Tibial nerve (tissue), 4 donors: ENCODE measurements around the gene BMPR1A.

Experiments
- EP300 ChIP-seq, 2 donors: sonication (generic); formaldehyde crosslinking; IDR thresholded peaks; one replicate each; pipeline ENCODE4 v1.6.1; 2017; ENCODE audit warnings: antibody characterized with exemption in 2 of 2, mild to moderate bottlenecking in 1 of 2
- POLR2A ChIP-seq, 2 donors: fragments of 450-650 bp; IDR thresholded peaks; one replicate each; pipeline ENCODE4 v1.6.1; 2017; ENCODE audit warnings: antibody characterized with exemption in 2 of 2, mild to moderate bottlenecking in 2 of 2, moderate library complexity in 2 of 2
- TF ChIP-seq, protein P1 (sequence below), 5 experiments: fragments of 200-600 bp in 3 of 5; fragments of 450-650 bp in 2 of 5; sonication (generic) in 3 of 5; IDR thresholded peaks; one replicate each; pipeline ENCODE4 v1.5.1; 2016 to 2019; ENCODE audit warnings: antibody characterized with exemption in 5 of 5, mild to moderate bottlenecking in 3 of 5, moderate library complexity in 2 of 5

DNA sequence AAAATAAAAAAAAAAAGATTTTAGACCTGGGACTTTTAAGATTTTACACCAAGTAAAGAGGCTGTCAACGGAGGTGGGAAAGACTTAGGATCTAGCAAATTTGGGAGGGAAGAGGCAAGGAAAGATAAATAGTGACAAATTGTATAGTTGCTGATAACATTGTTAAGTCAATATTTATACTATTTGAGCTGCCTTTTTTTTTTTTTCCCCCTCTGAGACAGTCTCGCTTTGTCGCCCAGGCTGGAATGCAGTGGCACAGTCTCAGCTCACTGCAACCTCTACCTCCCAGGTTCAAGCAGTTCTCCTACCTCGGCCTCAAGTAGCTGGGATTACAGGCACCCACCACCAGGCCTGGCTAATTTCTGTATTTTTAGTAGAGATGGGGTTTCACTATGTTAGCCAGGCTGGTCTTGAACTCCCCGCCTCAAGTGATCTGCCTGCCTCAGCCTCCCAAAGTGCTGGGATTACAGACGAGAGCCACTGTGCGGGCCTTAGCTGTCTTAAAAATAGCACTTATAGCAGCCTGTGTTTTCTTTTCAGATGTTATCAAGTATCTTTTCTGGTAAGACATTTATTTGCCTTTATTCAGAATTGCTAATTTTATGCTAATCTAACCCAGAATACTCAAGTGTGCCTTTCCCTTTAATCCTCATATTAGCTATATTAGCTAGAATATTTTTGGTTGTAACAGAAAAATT lies 106.5 kb downstream of the BMPR1A start:
- TF ChIP-seq, protein P1, sequence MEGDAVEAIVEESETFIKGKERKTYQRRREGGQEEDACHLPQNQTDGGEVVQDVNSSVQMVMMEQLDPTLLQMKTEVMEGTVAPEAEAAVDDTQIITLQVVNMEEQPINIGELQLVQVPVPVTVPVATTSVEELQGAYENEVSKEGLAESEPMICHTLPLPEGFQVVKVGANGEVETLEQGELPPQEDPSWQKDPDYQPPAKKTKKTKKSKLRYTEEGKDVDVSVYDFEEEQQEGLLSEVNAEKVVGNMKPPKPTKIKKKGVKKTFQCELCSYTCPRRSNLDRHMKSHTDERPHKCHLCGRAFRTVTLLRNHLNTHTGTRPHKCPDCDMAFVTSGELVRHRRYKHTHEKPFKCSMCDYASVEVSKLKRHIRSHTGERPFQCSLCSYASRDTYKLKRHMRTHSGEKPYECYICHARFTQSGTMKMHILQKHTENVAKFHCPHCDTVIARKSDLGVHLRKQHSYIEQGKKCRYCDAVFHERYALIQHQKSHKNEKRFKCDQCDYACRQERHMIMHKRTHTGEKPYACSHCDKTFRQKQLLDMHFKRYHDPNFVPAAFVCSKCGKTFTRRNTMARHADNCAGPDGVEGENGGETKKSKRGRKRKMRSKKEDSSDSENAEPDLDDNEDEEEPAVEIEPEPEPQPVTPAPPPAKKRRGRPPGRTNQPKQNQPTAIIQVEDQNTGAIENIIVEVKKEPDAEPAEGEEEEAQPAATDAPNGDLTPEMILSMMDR (IDR thresholded peaks at IDR 0.05) = no peak
- TF ChIP-seq EP300 (IDR thresholded peaks at IDR 0.05) (no peak), POLR2A (IDR thresholded peaks at IDR 0.05) (no peak)
